Ovary (tissue), 3 donors: ENCODE data around the gene RAB31.

Experiments
- EP300 ChIP-seq: sonication (generic); formaldehyde crosslinking; IDR thresholded peaks from one replicate; pipeline ENCODE4 v1.6.1; 2017; ENCODE audit warnings: antibody characterized with exemption
- POLR2A ChIP-seq: fragments of 450-650 bp; IDR thresholded peaks from one replicate; pipeline ENCODE4 v1.6.1; 2017; ENCODE audit warnings: antibody characterized with exemption, mild to moderate bottlenecking, moderate library complexity
- TF ChIP-seq, protein P1 (sequence below), 3 donors: fragments of 450-650 bp in 2 of 3; fragments of 200-600 bp in 1 of 3; IDR thresholded peaks; one replicate each; pipeline versions ENCODE4 v1.5.1 to v1.8.0; 2016 to 2022; ENCODE audit warnings: antibody characterized with exemption in 3 of 3, mild to moderate bottlenecking in 1 of 3
- donor health status: DM: no; HTN: no; CAD: no.

DNA sequence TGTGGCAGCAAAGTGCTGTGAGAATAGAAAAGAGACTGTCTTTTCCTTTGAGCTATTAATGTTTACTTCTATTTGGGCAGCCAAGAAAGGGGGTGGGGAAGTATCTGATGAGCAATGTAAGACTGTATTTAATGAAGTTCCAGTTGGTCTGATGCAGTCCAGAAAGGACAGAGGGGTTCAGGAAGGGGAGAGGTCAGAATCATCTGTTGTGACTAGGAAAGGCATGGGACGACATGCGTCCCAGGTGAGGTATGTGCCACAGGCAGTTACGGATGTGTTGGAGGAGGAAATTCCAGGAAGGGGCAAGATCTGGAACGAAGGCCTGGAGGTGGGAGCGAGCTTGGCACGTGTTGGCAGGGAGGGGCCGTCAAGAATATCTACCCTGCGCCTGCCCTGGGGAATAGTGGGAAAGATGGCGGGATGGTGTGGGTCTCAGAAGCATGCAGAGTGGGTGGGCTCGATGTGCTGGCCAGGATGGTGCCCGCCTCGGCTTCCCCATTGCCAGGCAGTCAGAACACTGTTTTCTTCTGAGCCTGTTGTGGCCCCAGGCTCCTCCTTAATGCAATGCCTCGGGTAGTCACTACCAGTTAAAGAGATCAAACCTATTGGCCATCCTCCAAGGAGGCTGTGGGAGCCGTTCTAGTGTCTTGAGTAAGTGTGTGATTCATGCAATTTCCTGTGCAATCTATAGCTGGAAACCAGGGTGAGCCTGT, 119.8 kb downstream of the RAB31 start:
- TF ChIP-seq, protein P1, sequence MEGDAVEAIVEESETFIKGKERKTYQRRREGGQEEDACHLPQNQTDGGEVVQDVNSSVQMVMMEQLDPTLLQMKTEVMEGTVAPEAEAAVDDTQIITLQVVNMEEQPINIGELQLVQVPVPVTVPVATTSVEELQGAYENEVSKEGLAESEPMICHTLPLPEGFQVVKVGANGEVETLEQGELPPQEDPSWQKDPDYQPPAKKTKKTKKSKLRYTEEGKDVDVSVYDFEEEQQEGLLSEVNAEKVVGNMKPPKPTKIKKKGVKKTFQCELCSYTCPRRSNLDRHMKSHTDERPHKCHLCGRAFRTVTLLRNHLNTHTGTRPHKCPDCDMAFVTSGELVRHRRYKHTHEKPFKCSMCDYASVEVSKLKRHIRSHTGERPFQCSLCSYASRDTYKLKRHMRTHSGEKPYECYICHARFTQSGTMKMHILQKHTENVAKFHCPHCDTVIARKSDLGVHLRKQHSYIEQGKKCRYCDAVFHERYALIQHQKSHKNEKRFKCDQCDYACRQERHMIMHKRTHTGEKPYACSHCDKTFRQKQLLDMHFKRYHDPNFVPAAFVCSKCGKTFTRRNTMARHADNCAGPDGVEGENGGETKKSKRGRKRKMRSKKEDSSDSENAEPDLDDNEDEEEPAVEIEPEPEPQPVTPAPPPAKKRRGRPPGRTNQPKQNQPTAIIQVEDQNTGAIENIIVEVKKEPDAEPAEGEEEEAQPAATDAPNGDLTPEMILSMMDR (IDR thresholded peaks at IDR 0.05): no peak
- TF ChIP-seq POLR2A (no peak), EP300 (no peak)
